HG03159 (cell line): Measurements from ENCODE around the gene PARP6.

ENCODE experiments used
- ATAC-seq: cut with Tn5 transposase; IDR thresholded peaks from one replicate; pipeline ENCODE4 v1.9.1; 2021; ENCODE audit warnings: mild to moderate bottlenecking, moderate library complexity; ENCODE audit not compliant: unreplicated experiment

The PARP6 gene

GRCh38 chr15:72272213-72272996 lies at the start of gene PARP6:
PARP6 (minus strand) TSS chr15:72272554; CDS start chr15:72267477, 5,077 bp downstream.
- ATAC-seq: peak; percentile 94

GRCh38 chr15:72319985-72320671 lies 47.8 kb upstream of the PARP6 start, which contains the start of gene CELF6:
CELF6 (minus strand) TSS chr15:72320157; CDS start chr15:72319874, 283 bp downstream.
- peak; percentile 62 for ATAC-seq

GRCh38 chr15:72319360-72319984 lies 47.1 kb upstream of the PARP6 start:
- ATAC-seq: peak; percentile 22

GRCh38 chr15:72318408-72318942 lies 46.1 kb upstream of the PARP6 start:
- no peak for ATAC-seq

- ATAC-seq: no peak
These were observed 43.5 kb upstream of the PARP6 start for GRCh38 chr15:72315706-72316370.

GRCh38 chr15:72313881-72314280 lies 41.5 kb upstream of the PARP6 start:
- no peak for ATAC-seq

- no peak for ATAC-seq
These were observed 41.1 kb upstream of the PARP6 start for GRCh38 chr15:72313448-72313840.

- ATAC-seq: no peak
These were observed 40.5 kb upstream of the PARP6 start for GRCh38 chr15:72312605-72313447.

- ATAC-seq: no peak
These were observed 34.7 kb upstream of the PARP6 start for GRCh38 chr15:72307026-72307425.

- no peak for ATAC-seq
These were observed 33.9 kb upstream of the PARP6 start for GRCh38 chr15:72306211-72306785.

GRCh38 chr15:72304596-72304995 lies 32.2 kb upstream of the PARP6 start:
- ATAC-seq: no peak

GRCh38 chr15:72302955-72303354 lies 30.6 kb upstream of the PARP6 start:
- no peak for ATAC-seq

GRCh38 chr15:72289597-72290325 lies 17.4 kb upstream of the PARP6 start:
- ATAC-seq: no peak

GRCh38 chr15:72288796-72289596 lies 16.6 kb upstream of the PARP6 start:
- ATAC-seq: no peak

- ATAC-seq: no peak
These were observed 13.7 kb upstream of the PARP6 start for GRCh38 chr15:72285927-72286516.

- no peak for ATAC-seq
These were observed 13.0 kb upstream of the PARP6 start for GRCh38 chr15:72285402-72285801.

- ATAC-seq: no peak
These were observed 12.4 kb upstream of the PARP6 start for GRCh38 chr15:72284781-72285180.

- no peak for ATAC-seq
These were observed 9.4 kb upstream of the PARP6 start for GRCh38 chr15:72281713-72282112.
